Measurements from ENCODE around the gene OR6C3.
"Not testable (repeated sequence)": the region's sequence is repeated elsewhere in the genome, so short reads cannot be mapped to it uniquely, and the experiment has no call there.

Gene OR6C3

DNA sequence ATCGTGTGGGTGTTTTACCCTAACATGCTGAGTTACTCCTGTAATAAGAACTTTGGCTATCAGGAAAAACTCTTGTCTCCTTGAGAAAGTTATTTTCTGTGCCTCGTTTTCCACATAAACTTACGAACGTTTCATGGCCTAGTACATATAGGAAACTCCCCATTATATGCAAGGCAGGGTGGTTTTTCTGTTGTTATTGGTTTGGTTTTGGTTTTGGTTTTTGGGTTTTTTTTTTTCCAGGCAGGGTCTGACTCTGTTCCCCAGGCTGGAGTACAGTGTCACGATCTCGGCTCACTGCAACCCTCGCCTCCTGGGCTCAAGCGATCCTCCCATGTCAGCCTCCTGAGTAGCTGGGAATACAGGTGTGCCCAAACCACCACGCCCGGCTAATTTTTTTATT lies 5.5 kb downstream of the OR6C3 start:
- no peak for DNase-seq (ENCODE audit: low read depth in 1 of 2, low spot score in 1 of 2)
- TF ChIP-seq, protein P1, sequence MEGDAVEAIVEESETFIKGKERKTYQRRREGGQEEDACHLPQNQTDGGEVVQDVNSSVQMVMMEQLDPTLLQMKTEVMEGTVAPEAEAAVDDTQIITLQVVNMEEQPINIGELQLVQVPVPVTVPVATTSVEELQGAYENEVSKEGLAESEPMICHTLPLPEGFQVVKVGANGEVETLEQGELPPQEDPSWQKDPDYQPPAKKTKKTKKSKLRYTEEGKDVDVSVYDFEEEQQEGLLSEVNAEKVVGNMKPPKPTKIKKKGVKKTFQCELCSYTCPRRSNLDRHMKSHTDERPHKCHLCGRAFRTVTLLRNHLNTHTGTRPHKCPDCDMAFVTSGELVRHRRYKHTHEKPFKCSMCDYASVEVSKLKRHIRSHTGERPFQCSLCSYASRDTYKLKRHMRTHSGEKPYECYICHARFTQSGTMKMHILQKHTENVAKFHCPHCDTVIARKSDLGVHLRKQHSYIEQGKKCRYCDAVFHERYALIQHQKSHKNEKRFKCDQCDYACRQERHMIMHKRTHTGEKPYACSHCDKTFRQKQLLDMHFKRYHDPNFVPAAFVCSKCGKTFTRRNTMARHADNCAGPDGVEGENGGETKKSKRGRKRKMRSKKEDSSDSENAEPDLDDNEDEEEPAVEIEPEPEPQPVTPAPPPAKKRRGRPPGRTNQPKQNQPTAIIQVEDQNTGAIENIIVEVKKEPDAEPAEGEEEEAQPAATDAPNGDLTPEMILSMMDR (IDR thresholded peaks at IDR 0.05; ENCODE audit: insufficient read depth, low read length) = no peak
- TF ChIP-seq POLR2AphosphoS5 (IDR thresholded peaks at IDR 0.05; ENCODE audit: low read depth) (no peak), GABPA (IDR thresholded peaks at IDR 0.05; ENCODE audit: low read depth) (no peak), SPI1 (IDR thresholded peaks at IDR 0.05; ENCODE audit: borderline replicate concordance, low read depth) (no peak)
- TF ChIP-seq, protein P2, sequence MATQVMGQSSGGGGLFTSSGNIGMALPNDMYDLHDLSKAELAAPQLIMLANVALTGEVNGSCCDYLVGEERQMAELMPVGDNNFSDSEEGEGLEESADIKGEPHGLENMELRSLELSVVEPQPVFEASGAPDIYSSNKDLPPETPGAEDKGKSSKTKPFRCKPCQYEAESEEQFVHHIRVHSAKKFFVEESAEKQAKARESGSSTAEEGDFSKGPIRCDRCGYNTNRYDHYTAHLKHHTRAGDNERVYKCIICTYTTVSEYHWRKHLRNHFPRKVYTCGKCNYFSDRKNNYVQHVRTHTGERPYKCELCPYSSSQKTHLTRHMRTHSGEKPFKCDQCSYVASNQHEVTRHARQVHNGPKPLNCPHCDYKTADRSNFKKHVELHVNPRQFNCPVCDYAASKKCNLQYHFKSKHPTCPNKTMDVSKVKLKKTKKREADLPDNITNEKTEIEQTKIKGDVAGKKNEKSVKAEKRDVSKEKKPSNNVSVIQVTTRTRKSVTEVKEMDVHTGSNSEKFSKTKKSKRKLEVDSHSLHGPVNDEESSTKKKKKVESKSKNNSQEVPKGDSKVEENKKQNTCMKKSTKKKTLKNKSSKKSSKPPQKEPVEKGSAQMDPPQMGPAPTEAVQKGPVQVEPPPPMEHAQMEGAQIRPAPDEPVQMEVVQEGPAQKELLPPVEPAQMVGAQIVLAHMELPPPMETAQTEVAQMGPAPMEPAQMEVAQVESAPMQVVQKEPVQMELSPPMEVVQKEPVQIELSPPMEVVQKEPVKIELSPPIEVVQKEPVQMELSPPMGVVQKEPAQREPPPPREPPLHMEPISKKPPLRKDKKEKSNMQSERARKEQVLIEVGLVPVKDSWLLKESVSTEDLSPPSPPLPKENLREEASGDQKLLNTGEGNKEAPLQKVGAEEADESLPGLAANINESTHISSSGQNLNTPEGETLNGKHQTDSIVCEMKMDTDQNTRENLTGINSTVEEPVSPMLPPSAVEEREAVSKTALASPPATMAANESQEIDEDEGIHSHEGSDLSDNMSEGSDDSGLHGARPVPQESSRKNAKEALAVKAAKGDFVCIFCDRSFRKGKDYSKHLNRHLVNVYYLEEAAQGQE (IDR thresholded peaks at IDR 0.05; ENCODE audit: insufficient replicate concordance, low read depth) = no peak
- Histone ChIP-seq H3K4me3 (replicated peaks; ENCODE audit: insufficient read depth, low read length) (no peak overlapping the region), H3K27me3 (ENCODE audit: insufficient read depth, poor library complexity, severe bottlenecking) (no peaks in the 10 kb centered on the region), H3K27ac (replicated peaks) (no peak overlapping the region)

DNA sequence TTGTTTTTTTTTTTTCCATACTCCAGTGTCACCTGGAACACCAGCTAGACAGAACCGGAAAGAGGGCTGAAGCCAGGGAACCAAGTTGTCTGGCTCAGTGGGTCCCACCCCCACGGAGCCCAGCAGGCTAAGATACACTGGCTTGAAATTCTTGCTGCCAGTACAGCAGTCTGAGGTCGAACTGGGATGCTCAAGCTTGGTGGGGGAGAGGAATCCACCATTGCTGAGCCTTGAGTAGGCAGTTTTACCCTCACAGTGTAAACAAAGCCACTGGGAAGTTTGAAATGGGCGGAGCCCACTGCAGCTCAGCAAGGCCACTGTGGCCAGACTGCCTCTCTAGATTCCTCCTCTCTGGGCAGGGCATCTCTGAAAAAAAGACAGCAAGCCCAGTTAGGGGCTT lies 24.8 kb downstream of the OR6C3 start:
- not testable (repeated sequence) for H3K27me3 ChIP-seq (ENCODE audit: insufficient read depth, poor library complexity, severe bottlenecking); H3K27ac ChIP-seq (replicated peaks); DNase-seq (ENCODE audit: low read depth in 1 of 2, low spot score in 1 of 2); H3K4me3 ChIP-seq (replicated peaks; ENCODE audit: insufficient read depth, low read length)

DNA sequence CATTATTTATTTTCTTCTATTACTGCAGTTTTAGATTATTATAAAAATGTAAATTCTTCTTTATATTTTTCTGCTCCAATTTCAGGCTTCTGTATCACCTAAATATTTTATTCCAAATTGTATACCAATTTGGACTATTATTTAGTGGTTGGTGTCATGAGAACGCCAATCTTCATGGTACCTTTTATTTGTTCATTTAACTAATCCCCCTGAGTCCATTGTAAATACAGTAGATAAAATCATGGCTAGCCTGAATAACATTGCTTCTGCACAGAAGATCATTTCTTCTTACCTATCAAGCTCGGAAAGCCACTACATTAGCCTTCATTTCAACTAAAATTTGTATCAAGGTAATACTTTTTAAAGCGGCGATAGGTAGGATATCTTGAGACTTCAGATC lies 32.1 kb downstream of the OR6C3 start, which contains the start of gene OR6C75:
OR6C75 (plus strand) TSS at position 301 of the 400 bp plus-strand sequence. CDS start 2,136 bp downstream, outside the sequence.
- H3K27ac ChIP-seq (replicated peaks) = no peak within 1 kb of the TSS
- no peak for DNase-seq (ENCODE audit: low read depth in 1 of 2, low spot score in 1 of 2)
- H3K27me3 ChIP-seq (ENCODE audit: insufficient read depth, poor library complexity, severe bottlenecking) = no peaks in the 10 kb centered on the region
- no peak within 1 kb of the TSS for H3K4me3 ChIP-seq (replicated peaks; ENCODE audit: insufficient read depth, low read length)
- TF ChIP-seq, protein P2 (IDR thresholded peaks at IDR 0.05; ENCODE audit: insufficient replicate concordance, low read depth) = no peak
- TF ChIP-seq, protein P1 (IDR thresholded peaks at IDR 0.05; ENCODE audit: insufficient read depth, low read length) = no peak

DNA sequence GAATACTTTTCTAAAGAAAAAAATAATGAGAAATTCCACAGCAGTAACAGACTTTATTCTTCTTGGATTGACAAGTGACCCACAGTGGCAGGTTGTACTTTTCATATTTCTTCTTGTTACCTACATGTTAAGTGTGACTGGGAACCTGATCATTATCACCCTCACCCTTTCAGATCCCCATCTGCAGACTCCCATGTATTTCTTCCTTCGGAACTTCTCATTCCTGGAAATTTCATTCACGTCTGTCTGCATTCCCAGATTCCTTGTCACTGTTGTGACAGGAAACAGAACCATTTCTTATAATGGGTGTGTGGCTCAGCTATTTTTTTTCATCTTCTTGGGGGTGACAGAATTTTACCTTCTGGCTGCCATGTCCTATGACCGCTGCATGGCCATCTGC lies 34.5 kb downstream of the OR6C3 start:
- H3K27ac ChIP-seq (replicated peaks) = no peak overlapping the region
- no peak for DNase-seq (ENCODE audit: low read depth in 1 of 2, low spot score in 1 of 2)
- no peak for TF ChIP-seq SPI1 (IDR thresholded peaks at IDR 0.05; ENCODE audit: borderline replicate concordance, low read depth)
- TF ChIP-seq, protein P1 (IDR thresholded peaks at IDR 0.05; ENCODE audit: insufficient read depth, low read length) = no peak
- no peak for TF ChIP-seq POLR2AphosphoS5 (IDR thresholded peaks at IDR 0.05; ENCODE audit: low read depth)
- TF ChIP-seq, protein P2 (IDR thresholded peaks at IDR 0.05; ENCODE audit: insufficient replicate concordance, low read depth) = no peak
- TF ChIP-seq GABPA (IDR thresholded peaks at IDR 0.05; ENCODE audit: low read depth) = no peak
- no peaks in the 10 kb centered on the region for H3K27me3 ChIP-seq (ENCODE audit: insufficient read depth, poor library complexity, severe bottlenecking)
- H3K4me3 ChIP-seq (replicated peaks; ENCODE audit: insufficient read depth, low read length) = no peak overlapping the region
